Measurements from ENCODE around the gene ZNF469. TPM values are rescaled to one million over a fixed set of nuclear protein-coding genes. Genes with fewer than 3 reads are reported as not detected.

The ZNF469 gene
- total RNA-seq, 1 experiment from 2014 or later: 0.09 TPM

DNA sequence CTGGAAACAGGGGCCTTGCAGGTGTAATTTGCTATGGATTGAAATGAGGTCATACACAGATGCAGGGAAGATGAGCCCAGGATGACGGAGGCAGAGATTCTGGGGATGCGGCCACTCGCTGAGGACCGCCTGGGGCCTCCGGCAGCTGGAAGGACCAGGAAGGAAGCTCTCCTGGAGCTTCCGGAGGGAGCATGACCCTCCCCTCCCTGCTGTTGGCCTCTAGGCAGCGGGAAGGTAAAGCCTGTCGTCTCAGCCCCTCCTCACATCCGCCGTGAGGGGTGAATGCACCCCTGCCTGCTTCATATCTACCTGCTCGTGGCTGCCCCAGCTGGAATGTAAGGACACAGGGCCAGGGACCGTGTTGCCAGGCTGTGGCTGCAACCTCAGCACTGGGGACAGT is 29.1 kb upstream of the ZNF469 start:
- ChIA-PET CTCF (no interaction called here), POLR2A (ENCODE audit: low non-redundant PET) (no interaction called here)
- H3K9me3 ChIP-seq (ENCODE audit: low read depth, low read length, poor library complexity, severe bottlenecking): no peaks in the 10 kb centered on the region
- no peaks in the 10 kb centered on the region for H3K36me3 ChIP-seq (ENCODE audit: insufficient read depth, low read length, poor library complexity, severe bottlenecking)
- no TSS peak for BruUV-seq (replicated peaks)
- no peak for DNase-seq (ENCODE audit: low spot score)
- H3K27ac ChIP-seq (ENCODE audit: low read depth, low read length, poor library complexity, severe bottlenecking): no peak overlapping the region
- H3K27me3 ChIP-seq (replicated peaks; ENCODE audit: insufficient read depth, low read depth, low read length, poor library complexity): no peaks in the 10 kb centered on the region
- H3K4me1 ChIP-seq (ENCODE audit: insufficient read depth, low read length, poor library complexity, severe bottlenecking): no peaks in the 10 kb centered on the region
- no peak overlapping the region for H3K4me3 ChIP-seq (ENCODE audit: low read depth, low read length, poor library complexity, severe bottlenecking)
- intact Hi-C loops (cut with micrococcal nuclease; ENCODE audit: unreplicated experiment): no loop called here
- TF ChIP-seq EZH2 (IDR thresholded peaks at IDR 0.05; ENCODE audit: borderline replicate concordance, low read depth, low read length, poor library complexity, severe bottlenecking): no peak
- TF ChIP-seq, protein P1, sequence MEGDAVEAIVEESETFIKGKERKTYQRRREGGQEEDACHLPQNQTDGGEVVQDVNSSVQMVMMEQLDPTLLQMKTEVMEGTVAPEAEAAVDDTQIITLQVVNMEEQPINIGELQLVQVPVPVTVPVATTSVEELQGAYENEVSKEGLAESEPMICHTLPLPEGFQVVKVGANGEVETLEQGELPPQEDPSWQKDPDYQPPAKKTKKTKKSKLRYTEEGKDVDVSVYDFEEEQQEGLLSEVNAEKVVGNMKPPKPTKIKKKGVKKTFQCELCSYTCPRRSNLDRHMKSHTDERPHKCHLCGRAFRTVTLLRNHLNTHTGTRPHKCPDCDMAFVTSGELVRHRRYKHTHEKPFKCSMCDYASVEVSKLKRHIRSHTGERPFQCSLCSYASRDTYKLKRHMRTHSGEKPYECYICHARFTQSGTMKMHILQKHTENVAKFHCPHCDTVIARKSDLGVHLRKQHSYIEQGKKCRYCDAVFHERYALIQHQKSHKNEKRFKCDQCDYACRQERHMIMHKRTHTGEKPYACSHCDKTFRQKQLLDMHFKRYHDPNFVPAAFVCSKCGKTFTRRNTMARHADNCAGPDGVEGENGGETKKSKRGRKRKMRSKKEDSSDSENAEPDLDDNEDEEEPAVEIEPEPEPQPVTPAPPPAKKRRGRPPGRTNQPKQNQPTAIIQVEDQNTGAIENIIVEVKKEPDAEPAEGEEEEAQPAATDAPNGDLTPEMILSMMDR (conservative IDR thresholded peaks at IDR 0.05; ENCODE audit: low read depth, low read length): no peak

DNA sequence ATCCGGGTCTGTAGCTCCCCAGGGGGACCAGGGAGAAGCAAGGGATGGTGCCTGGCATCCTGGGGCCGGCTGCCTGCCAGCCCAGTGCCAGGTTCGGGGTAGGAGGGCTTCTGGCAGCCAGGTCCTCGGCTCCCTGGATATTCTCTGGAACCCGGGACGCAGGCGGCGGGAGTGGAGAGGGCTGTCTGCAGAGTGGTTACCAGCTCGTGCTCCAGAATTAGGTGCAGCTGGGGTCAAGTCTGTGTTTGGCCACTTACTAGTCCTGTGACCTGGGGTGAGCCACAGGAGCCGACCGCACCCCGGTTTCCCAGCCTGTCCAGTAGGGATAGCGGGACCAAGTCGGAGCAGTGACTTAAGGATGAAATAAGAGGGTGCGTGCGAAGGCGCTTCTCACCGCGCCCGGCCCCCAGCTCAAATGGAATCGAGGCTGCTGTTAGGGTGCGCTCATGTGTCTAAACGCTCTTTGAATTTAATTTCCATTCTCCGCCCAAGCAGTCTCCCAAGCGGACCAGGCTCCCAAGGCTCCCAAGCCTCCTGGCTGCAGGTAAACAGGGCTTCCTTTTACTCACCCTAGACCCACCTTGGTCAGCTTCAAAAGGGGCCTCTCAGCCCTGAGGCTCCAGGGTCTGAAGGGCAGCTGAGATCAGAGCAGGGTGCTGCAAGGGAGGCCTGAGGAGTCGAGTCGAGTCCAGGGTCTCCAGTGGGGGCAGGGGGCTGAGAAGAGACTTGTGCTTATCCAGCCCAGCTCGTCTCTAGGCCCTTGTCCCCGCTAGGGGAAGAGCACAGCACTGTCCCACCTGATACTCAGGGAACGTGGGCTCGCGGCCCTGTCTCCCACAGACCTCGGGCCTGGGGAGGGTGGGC is 28.3 kb upstream of the ZNF469 start:
- H3K27me3 ChIP-seq (replicated peaks; ENCODE audit: insufficient read depth, low read depth, low read length, poor library complexity): peaks cover 7% of the 10 kb centered on the region
- H3K27ac ChIP-seq (ENCODE audit: low read depth, low read length, poor library complexity, severe bottlenecking): no peak overlapping the region
- no TSS peak for BruUV-seq (replicated peaks)
- CTCF ChIA-PET: no interaction called here
- H3K36me3 ChIP-seq (ENCODE audit: insufficient read depth, low read length, poor library complexity, severe bottlenecking): no peaks in the 10 kb centered on the region
- H3K4me1 ChIP-seq (ENCODE audit: insufficient read depth, low read length, poor library complexity, severe bottlenecking): no peaks in the 10 kb centered on the region
- no peaks in the 10 kb centered on the region for H3K9me3 ChIP-seq (ENCODE audit: low read depth, low read length, poor library complexity, severe bottlenecking)
- DNase-seq (ENCODE audit: low spot score): no peak
- POLR2A ChIA-PET (ENCODE audit: low non-redundant PET): no interaction called here
- intact Hi-C loops (cut with micrococcal nuclease; ENCODE audit: unreplicated experiment): no loop called here
- TF ChIP-seq, protein P1 (conservative IDR thresholded peaks at IDR 0.05; ENCODE audit: low read depth, low read length): no peak
- no peak for TF ChIP-seq EZH2 (IDR thresholded peaks at IDR 0.05; ENCODE audit: borderline replicate concordance, low read depth, low read length, poor library complexity, severe bottlenecking)
- H3K4me3 ChIP-seq (ENCODE audit: low read depth, low read length, poor library complexity, severe bottlenecking): no peak overlapping the region

DNA sequence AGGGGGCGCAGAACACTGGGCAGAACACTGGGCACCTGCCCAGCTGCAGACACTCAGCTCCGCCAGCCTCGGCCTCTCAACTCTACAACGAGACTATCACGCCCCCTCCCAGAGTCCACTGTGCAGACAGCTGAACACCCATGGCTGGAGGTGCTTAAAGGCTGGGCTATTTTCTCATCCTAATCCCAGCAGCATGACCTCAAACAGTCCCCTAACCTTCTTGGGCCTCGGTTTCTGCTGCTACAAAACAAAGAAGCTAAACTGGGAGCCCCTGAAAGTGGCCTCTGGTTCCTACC is 27.7 kb upstream of the ZNF469 start:
- Histone ChIP-seq H3K27ac (ENCODE audit: low read depth, low read length, poor library complexity, severe bottlenecking) (no peak overlapping the region), H3K27me3 (replicated peaks; ENCODE audit: insufficient read depth, low read depth, low read length, poor library complexity) (peaks cover 11% of the 10 kb centered on the region), H3K36me3 (ENCODE audit: insufficient read depth, low read length, poor library complexity, severe bottlenecking) (no peaks in the 10 kb centered on the region), H3K9me3 (ENCODE audit: low read depth, low read length, poor library complexity, severe bottlenecking) (no peaks in the 10 kb centered on the region), H3K4me3 (ENCODE audit: low read depth, low read length, poor library complexity, severe bottlenecking) (no peak overlapping the region), H3K4me1 (ENCODE audit: insufficient read depth, low read length, poor library complexity, severe bottlenecking) (no peaks in the 10 kb centered on the region)
- POLR2A ChIA-PET (ENCODE audit: low non-redundant PET): no interaction called here
- no TSS peak for BruUV-seq (replicated peaks)
- DNase-seq (ENCODE audit: low spot score): no peak
- intact Hi-C loops (cut with micrococcal nuclease; ENCODE audit: unreplicated experiment): no loop called here
- CTCF ChIA-PET: no interaction called here
- TF ChIP-seq EZH2 (IDR thresholded peaks at IDR 0.05; ENCODE audit: borderline replicate concordance, low read depth, low read length, poor library complexity, severe bottlenecking): no peak
- TF ChIP-seq, protein P1 (conservative IDR thresholded peaks at IDR 0.05; ENCODE audit: low read depth, low read length): no peak

Data from A673 (cell line).